HCT116 (cell line): ENCODE measurements around the gene ARMH3. TPM values are rescaled to one million over a fixed set of nuclear protein-coding genes. Genes with fewer than 3 reads are reported as not detected.

Experiments
- ATAC-seq: fragments of 200-7000 bp; cut with Tn5 transposase; 2 replicates; pipeline ENCODE4 v1.9.1; 2020; ENCODE audit warnings: mild to moderate bottlenecking, moderate library complexity
- BruUV-seq: library from RNA; stranded (reverse); fragments of 400-500 nt; replicated peaks from 2 replicates; lab custom pipeline; 2021; lab: Mats Ljungman, UMichigan
- CTCF ChIA-PET: fragments of 300-600 bp; sonication (Branson Sonifier 250); formaldehyde crosslinking; loops from one replicate; lab custom pipeline; 2021; ENCODE audit warnings: antibody characterized with exemption; lab: Charles Lee
- POLR2A ChIA-PET: fragments of 300-600, 350-600 bp; sonication (Branson Sonifier 250); formaldehyde crosslinking; loops from one replicate; lab custom pipeline; 2021; ENCODE audit warnings: antibody characterized with exemption; lab: Charles Lee
- RAD21 ChIA-PET, 2 experiments: fragments of 300-600 bp; sonication (Branson Sonifier 250); formaldehyde crosslinking; loops; one replicate each; lab custom pipeline; 2023; ENCODE audit warnings: low total read pairs in 2 of 2; ENCODE audit not compliant: uncharacterized antibody in 2 of 2, unreplicated experiment in 2 of 2, low non-redundant PET in 1 of 2; lab: Charles Lee
- DNase-seq: peaks from one replicate; pipeline ENCODE4 v3.0.0-alpha.2; 2010; ENCODE audit warnings: low read depth, low spot score
- H2AFZ ChIP-seq: fragments of 200-600 bp; shearing (Covaris generic), sonication (generic); 2 replicates; pipeline ENCODE4 v1.6.1; 2017; ENCODE audit warnings: low read depth, mixed run types, mixed read lengths, antibody characterized with exemption, low read length; ENCODE audit not compliant: poor library complexity, severe bottlenecking
- H3K27ac ChIP-seq: 2 replicates; pipeline ENCODE4 v1.5.1; 2012; ENCODE audit warnings: low read depth, low read length
- H3K27me3 ChIP-seq: fragments of 200-600 bp; sonication (generic); 2 replicates; pipeline ENCODE4 v1.6.1; 2016; ENCODE audit warnings: mixed run types, low read length, mixed read lengths; ENCODE audit not compliant: insufficient read depth
- H3K36me3 ChIP-seq, 2 experiments: fragments of 200-500 bp in 1 of 2; fragments of 200-600 bp in 1 of 2; sonication (Bioruptor generic) in 1 of 2; sonication (generic) in 1 of 2; 2 replicates each; pipeline versions ENCODE4 v1.5.1 to v1.6.1; 2014 to 2016; ENCODE audit warnings: low read length in 2 of 2, inconsistent platforms in 1 of 2, mixed read lengths in 1 of 2, mixed run types in 1 of 2; ENCODE audit not compliant: insufficient read depth in 2 of 2, control insufficient read depth in 1 of 2
- H3K4me1 ChIP-seq, 2 experiments: fragments of 200-600 bp in 1 of 2; sonication (generic) in 1 of 2; 2 replicates each; pipeline versions ENCODE4 v1.5.1 to v1.6.1; 2012 to 2017; ENCODE audit warnings: low read length in 2 of 2, inconsistent platforms in 1 of 2, mild to moderate bottlenecking in 1 of 2, mixed read lengths in 1 of 2, mixed run types in 1 of 2, moderate library complexity in 1 of 2; ENCODE audit not compliant: insufficient read depth in 2 of 2, control insufficient read depth in 1 of 2
- H3K4me2 ChIP-seq: fragments of 200-600 bp; sonication (generic); 2 replicates; pipeline ENCODE4 v1.6.1; 2017; ENCODE audit warnings: mixed run types, low read length, mixed read lengths
- H3K4me3 ChIP-seq, 2 experiments: fragments of 200-600 bp in 1 of 2; sonication (generic) in 1 of 2; replicated peaks in 1 of 2; 2 replicates each; pipeline ENCODE4 v1.5.1; 2011 to 2016; ENCODE audit warnings: low read length in 2 of 2, control low read depth in 1 of 2, low read depth in 1 of 2, mild to moderate bottlenecking in 1 of 2, mixed read lengths in 1 of 2, mixed run types in 1 of 2
- H3K79me2 ChIP-seq: fragments of 200-600 bp; sonication (generic); 2 replicates; pipeline ENCODE4 v1.6.1; 2017; ENCODE audit warnings: mild to moderate bottlenecking, mixed run types, low read length, moderate library complexity, mixed read lengths; ENCODE audit not compliant: insufficient read depth
- H3K9ac ChIP-seq: fragments of 200-600 bp; sonication (generic); 2 replicates; pipeline ENCODE4 v1.6.1; 2016; ENCODE audit warnings: low read length, mixed read lengths
- H3K9me2 ChIP-seq: fragments of 200-600 bp; sonication (generic), shearing (Covaris generic); 2 replicates; pipeline ENCODE4 v1.6.1; 2017; ENCODE audit warnings: mixed run types, mild to moderate bottlenecking, moderate library complexity; ENCODE audit not compliant: insufficient read depth
- H3K9me3 ChIP-seq, 2 experiments: fragments of 200-500 bp in 1 of 2; fragments of 200-600 bp in 1 of 2; sonication (Bioruptor generic) in 1 of 2; sonication (generic) in 1 of 2; 2 replicates each; pipeline ENCODE4 v1.6.1; 2014 to 2017; ENCODE audit warnings: low read length in 2 of 2, mixed read lengths in 2 of 2, inconsistent platforms in 1 of 2, low read depth in 1 of 2, mild to moderate bottlenecking in 1 of 2, mixed run types in 1 of 2, moderate library complexity in 1 of 2; ENCODE audit not compliant: control insufficient read depth in 1 of 2, insufficient read depth in 1 of 2
- H4K20me1 ChIP-seq: fragments of 200-600 bp; sonication (generic), shearing (Covaris generic); 2 replicates; pipeline ENCODE4 v1.6.1; 2017; ENCODE audit warnings: mixed run types, mild to moderate bottlenecking, moderate library complexity; ENCODE audit not compliant: insufficient read depth
- EGR1 ChIP-seq: IDR thresholded peaks from 2 replicates; pipeline ENCODE4 v1.6.1; 2012; ENCODE audit warnings: low read depth
- ELF1 ChIP-seq: IDR thresholded peaks from 2 replicates; pipeline ENCODE4 v1.6.1; 2012; ENCODE audit warnings: low read depth, borderline replicate concordance
- EZH2 ChIP-seq: fragments of 200-600 bp; sonication (generic); IDR thresholded peaks from 2 replicates; pipeline ENCODE4 v1.6.1; 2017; ENCODE audit warnings: antibody characterized with exemption, mixed run types
- EZH2phosphoT487 ChIP-seq: fragments of 200-600 bp; IDR thresholded peaks from 2 replicates; pipeline ENCODE4 v1.6.1; 2018; ENCODE audit warnings: antibody characterized with exemption, borderline replicate concordance
- JUND ChIP-seq: IDR thresholded peaks from 2 replicates; pipeline ENCODE4 v1.6.1; 2012
- POLR2A ChIP-seq: IDR thresholded peaks from 2 replicates; pipeline ENCODE4 v1.7.0; 2011; ENCODE audit warnings: borderline replicate concordance; ENCODE audit not compliant: insufficient read depth, insufficient read length; ENCODE audit errors: extremely low read depth
- POLR2AphosphoS5 ChIP-seq: IDR thresholded peaks from 2 replicates; pipeline ENCODE4 v1.6.1; 2011; ENCODE audit warnings: mild to moderate bottlenecking, low read depth, low read length, moderate library complexity
- RAD21 ChIP-seq: IDR thresholded peaks from 2 replicates; pipeline ENCODE4 v1.6.1; 2012; ENCODE audit warnings: low read depth, mild to moderate bottlenecking
- SP1 ChIP-seq: IDR thresholded peaks from 2 replicates; pipeline ENCODE4 v1.6.1; 2012; ENCODE audit warnings: low read depth
- TCF7L2 ChIP-seq: IDR thresholded peaks from 2 replicates; pipeline ENCODE4 v1.7.0; 2011; ENCODE audit warnings: borderline replicate concordance, inconsistent platforms; ENCODE audit not compliant: insufficient read depth, insufficient read length; ENCODE audit errors: extremely low read depth
- YY1 ChIP-seq: IDR thresholded peaks from 2 replicates; pipeline ENCODE4 v1.6.1; 2011; ENCODE audit warnings: low read length, low read depth, moderate library complexity, mild to moderate bottlenecking; ENCODE audit not compliant: insufficient replicate concordance; ENCODE audit errors: extremely low read depth
- ZFX ChIP-seq: fragments of 450-650 bp; IDR thresholded peaks from 2 replicates; pipeline ENCODE4 v1.6.1; 2017
- ZNF274 ChIP-seq: fragments of 200-500 bp; sonication (Bioruptor generic); IDR thresholded peaks from 2 replicates; pipeline ENCODE4 v1.6.1; 2014; ENCODE audit warnings: mild to moderate bottlenecking, low read depth, low read length, inconsistent platforms
- intact Hi-C: fragments of 100-400 bp; cut with micrococcal nuclease; formaldehyde crosslinking; loops from 2 replicates; pipeline ENCODE4 v1.10.0; 2022
- total RNA-seq: library from RNA; stranded (reverse); gene quantifications from one replicate; pipeline ENCODE4 v1.2.1, GENCODE V29; 2021; ENCODE audit not compliant: unreplicated experiment
- TF ChIP-seq, protein P1 (sequence below), 3 experiments: fragments of 200-600 bp in 1 of 3; sonication (generic) in 1 of 3; IDR thresholded peaks in 2 of 3; conservative IDR thresholded peaks in 1 of 3; 2 replicates each; pipeline ENCODE4 v1.5.1; 2012 to 2017; ENCODE audit warnings: low read depth in 2 of 3, low read length in 2 of 3, antibody characterized with exemption in 1 of 3, borderline replicate concordance in 1 of 3, control low read depth in 1 of 3, mild to moderate bottlenecking in 1 of 3, mixed read lengths in 1 of 3, mixed run types in 1 of 3, moderate library complexity in 1 of 3; ENCODE audit not compliant: insufficient read depth in 1 of 3
- TF ChIP-seq, protein P2 (sequence below): IDR thresholded peaks from 2 replicates; pipeline ENCODE4 v1.6.1; 2012
- TF ChIP-seq, protein P3 (sequence below): IDR thresholded peaks from 2 replicates; pipeline ENCODE4 v1.6.1; 2012

Gene ARMH3
- total RNA-seq, 1 experiment from 2014 or later: 30.4 TPM

DNA sequence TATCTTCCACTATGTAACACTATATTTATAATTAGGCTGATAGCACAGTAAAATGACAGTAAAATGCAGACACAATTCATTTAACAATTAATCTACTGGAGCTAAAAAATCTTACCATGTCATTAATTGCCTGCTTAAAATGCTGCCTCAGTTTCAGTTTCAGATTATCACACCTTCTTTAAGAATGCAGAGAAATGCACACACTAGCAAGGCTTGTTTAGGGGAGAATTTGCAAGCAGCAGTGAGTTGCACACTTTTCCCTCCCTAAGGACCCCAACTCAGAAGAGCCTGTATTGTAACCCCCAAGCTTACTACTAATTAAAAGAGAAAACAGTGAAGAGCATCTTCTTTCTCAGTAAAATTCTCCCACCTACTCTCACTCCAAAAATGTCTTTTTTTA, 132.7 kb downstream of the ARMH3 start:
- no peaks in the 10 kb centered on the region; the same call in 1 of the 2 replicates for H4K20me1 ChIP-seq
- H3K9me3 ChIP-seq: no peaks in the 10 kb centered on the region
- TF ChIP-seq POLR2AphosphoS5 (no peak), EZH2phosphoT487 (no peak), ELF1 (no peak), RAD21 (no peak), YY1 (no peak), EGR1 (no peak), JUND (no peak), ZNF274 (no peak), TCF7L2 (no peak), SP1 (no peak), EZH2 (no peak), POLR2A (no peak), ZFX (no peak)
- TF ChIP-seq, protein P1, sequence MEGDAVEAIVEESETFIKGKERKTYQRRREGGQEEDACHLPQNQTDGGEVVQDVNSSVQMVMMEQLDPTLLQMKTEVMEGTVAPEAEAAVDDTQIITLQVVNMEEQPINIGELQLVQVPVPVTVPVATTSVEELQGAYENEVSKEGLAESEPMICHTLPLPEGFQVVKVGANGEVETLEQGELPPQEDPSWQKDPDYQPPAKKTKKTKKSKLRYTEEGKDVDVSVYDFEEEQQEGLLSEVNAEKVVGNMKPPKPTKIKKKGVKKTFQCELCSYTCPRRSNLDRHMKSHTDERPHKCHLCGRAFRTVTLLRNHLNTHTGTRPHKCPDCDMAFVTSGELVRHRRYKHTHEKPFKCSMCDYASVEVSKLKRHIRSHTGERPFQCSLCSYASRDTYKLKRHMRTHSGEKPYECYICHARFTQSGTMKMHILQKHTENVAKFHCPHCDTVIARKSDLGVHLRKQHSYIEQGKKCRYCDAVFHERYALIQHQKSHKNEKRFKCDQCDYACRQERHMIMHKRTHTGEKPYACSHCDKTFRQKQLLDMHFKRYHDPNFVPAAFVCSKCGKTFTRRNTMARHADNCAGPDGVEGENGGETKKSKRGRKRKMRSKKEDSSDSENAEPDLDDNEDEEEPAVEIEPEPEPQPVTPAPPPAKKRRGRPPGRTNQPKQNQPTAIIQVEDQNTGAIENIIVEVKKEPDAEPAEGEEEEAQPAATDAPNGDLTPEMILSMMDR (IDR thresholded peaks at IDR 0.05 in 2 of 3, conservative IDR thresholded peaks at IDR 0.05 in 1 of 3; ENCODE audit: borderline replicate concordance in 1 of 3, insufficient read depth in 1 of 3, low read depth in 2 of 3, low read length in 2 of 3): no peak
- TF ChIP-seq, protein P2, sequence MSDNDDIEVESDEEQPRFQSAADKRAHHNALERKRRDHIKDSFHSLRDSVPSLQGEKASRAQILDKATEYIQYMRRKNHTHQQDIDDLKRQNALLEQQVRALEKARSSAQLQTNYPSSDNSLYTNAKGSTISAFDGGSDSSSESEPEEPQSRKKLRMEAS: no peak
- TF ChIP-seq, protein P3, sequence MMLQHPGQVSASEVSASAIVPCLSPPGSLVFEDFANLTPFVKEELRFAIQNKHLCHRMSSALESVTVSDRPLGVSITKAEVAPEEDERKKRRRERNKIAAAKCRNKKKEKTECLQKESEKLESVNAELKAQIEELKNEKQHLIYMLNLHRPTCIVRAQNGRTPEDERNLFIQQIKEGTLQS: no peak
- no TSS peak for BruUV-seq
- H3K27ac ChIP-seq: no peak overlapping the region
- H3K9ac ChIP-seq: no peak overlapping the region
- H3K79me2 ChIP-seq: no peaks in the 10 kb centered on the region
- ChIA-PET RAD21 (no interaction called here), POLR2A (interaction anchor here (1.1 kb wide), 1 partner anchor 15 kb away, joined by 3 read pairs; no protein-coding TSS in a partner anchor), CTCF (no interaction called here)
- no peaks in the 10 kb centered on the region for H3K4me1 ChIP-seq
- intact Hi-C loops: no loop called here
- no peak overlapping the region for H2AFZ ChIP-seq
- no peak overlapping the region for H3K4me2 ChIP-seq
- DNase-seq (no peak), ATAC-seq (no peak)
- H3K36me3 ChIP-seq: no peaks in the 10 kb centered on the region
- no peak overlapping the region for H3K4me3 ChIP-seq
- no peaks in the 10 kb centered on the region for H3K9me2 ChIP-seq
- no peaks in the 10 kb centered on the region for H3K27me3 ChIP-seq
